GM12872 (cell line): ENCODE data around the gene HIPK1.

Experiments used
- CTCF ChIP-seq: IDR thresholded peaks from 3 replicates; pipeline ENCODE4 v1.5.1; 2011; ENCODE audit warnings: low read depth, mild to moderate bottlenecking, low read length, moderate library complexity; ENCODE audit not compliant: insufficient read depth

Gene HIPK1

GRCh38 chr1:113931451-113931851, 2.3 kb downstream of the HIPK1 start:
- TF ChIP-seq CTCF, result no peak

GRCh38 chr1:113934006-113934405, 4.9 kb downstream of the HIPK1 start:
- TF ChIP-seq CTCF, result no peak

- TF ChIP-seq CTCF, result no peak
These were observed 5.5 kb downstream of the HIPK1 start for GRCh38 chr1:113934511-113935055.

- no peak for TF ChIP-seq CTCF
These were observed 6.1 kb downstream of the HIPK1 start for GRCh38 chr1:113935176-113935575.

- no peak for TF ChIP-seq CTCF
These were observed 6.8 kb downstream of the HIPK1 start for GRCh38 chr1:113935970-113936369.

GRCh38 chr1:113937146-113937545, 8.0 kb downstream of the HIPK1 start:
- TF ChIP-seq CTCF, result no peak

GRCh38 chr1:113938192-113938591, 9.1 kb downstream of the HIPK1 start:
- TF ChIP-seq CTCF, result no peak
